NCI-H2081 (cell line): Measurements from ENCODE around the gene DHX40.
A peak's percentile ranks its signal among the peaks of the same experiment; 100 is the strongest.
"Not testable (repeated sequence)": the region's sequence is repeated elsewhere in the genome, so short reads cannot be mapped to it uniquely, and the experiment has no call there.

Source experiments
- DNase-seq, 2 experiments: peaks; one replicate each; lab custom pipeline; 2025; lab: John Stamatoyannopoulos, UW

Gene DHX40, protein sequence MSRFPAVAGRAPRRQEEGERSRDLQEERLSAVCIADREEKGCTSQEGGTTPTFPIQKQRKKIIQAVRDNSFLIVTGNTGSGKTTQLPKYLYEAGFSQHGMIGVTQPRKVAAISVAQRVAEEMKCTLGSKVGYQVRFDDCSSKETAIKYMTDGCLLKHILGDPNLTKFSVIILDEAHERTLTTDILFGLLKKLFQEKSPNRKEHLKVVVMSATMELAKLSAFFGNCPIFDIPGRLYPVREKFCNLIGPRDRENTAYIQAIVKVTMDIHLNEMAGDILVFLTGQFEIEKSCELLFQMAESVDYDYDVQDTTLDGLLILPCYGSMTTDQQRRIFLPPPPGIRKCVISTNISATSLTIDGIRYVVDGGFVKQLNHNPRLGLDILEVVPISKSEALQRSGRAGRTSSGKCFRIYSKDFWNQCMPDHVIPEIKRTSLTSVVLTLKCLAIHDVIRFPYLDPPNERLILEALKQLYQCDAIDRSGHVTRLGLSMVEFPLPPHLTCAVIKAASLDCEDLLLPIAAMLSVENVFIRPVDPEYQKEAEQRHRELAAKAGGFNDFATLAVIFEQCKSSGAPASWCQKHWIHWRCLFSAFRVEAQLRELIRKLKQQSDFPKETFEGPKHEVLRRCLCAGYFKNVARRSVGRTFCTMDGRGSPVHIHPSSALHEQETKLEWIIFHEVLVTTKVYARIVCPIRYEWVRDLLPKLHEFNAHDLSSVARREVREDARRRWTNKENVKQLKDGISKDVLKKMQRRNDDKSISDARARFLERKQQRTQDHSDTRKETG

DNA sequence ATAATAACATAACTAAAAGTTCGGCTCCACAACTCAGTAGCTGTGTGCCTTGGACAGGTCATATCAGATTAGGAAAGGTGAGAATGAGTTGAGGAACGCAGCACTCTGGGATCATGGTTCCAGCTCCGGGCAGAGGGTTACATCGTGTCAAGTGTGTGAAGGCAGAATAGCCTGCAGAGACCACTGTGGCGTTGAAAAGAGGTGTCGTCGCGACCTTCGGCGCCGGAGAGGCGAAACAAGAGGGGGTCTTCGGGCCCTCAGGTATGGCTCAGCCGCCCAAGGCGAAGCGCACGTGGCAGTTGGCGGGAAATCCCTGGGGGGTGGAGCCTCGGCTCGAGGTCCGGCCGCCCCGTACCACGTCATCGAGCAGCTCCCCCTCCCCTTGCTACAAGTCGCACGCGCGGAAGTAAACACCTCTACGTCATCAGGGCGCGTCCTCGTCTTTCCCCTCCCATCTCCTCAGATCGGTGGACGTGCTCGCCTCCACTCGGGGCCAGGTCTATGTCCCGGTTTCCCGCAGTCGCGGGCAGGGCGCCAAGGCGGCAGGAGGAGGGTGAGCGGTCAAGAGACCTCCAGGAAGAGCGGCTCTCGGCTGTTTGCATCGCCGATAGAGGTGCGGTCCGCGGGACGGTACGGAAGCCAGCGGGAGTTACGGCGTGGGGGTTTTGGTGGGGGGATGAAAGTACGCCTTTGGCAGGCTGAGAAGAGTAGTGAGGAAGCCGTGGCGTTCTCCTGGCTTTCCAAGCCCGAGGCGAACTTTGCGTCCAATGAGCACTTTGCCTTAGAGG, at the start of gene DHX40:
TSS of gene DHX40 (plus strand) at position 440 of the 788 bp plus-strand sequence. CDS start at position 502, 62 bp downstream.
- DNase-seq, result peak; percentile 95 to 97

DNA sequence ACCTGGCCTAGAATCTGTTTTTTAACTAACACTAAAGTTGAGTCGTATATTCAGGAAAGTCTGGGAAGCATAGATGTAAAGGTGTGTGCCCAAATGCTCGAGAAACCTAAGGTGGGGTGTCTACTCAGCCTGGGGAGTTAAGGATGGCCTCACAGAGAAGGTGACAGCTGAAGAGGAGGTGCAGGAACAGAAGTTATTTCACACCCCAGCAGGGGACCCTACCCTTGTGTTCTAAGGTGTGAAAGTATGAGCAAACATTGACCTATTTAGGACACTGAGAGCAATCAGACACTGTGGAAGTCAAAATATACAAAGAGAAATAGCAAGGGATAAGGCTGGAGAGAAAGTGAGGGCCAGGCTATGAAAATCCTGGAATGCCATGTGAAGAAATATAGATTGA, 49.0 kb upstream of the DHX40 start:
- DNase-seq, result no peak

DNA sequence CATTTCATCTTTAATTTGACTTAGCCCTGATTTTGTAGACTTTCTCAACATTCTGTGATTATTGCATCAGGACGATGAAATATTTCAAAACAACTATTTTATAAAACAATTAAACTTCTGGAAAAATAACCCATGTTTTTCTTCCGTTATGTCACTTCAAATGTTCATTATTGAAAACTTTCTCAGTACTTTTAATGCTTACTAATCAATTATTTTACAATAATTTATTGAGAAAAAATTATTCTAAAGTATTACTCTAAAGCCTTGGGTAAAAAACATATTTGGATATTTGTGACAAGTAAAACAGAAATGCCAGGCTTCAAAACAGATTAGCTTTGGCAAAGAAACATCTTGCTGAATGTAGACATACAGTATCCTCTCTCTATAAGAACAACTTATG, 46.3 kb upstream of the DHX40 start:
- DNase-seq, result no peak

DNA sequence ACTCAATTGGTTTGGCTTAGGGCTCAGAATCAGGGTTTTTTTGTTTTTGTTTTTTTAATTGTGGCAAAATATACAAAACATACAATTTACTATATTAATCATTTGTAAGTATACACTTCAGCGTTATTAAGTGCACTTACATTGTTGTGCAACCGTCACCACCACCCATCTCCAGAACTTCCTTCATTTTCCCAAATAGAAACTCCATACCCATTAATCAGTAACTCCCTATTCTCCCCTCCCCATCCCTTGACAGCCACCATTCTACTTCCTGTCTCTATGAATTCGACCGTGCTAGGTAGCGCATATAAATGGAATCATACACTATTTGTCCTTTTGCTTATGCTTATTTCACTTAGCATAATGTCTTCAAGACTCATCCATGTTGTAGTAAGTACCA, 45.2 kb upstream of the DHX40 start:
- DNase-seq, result no peak

DNA sequence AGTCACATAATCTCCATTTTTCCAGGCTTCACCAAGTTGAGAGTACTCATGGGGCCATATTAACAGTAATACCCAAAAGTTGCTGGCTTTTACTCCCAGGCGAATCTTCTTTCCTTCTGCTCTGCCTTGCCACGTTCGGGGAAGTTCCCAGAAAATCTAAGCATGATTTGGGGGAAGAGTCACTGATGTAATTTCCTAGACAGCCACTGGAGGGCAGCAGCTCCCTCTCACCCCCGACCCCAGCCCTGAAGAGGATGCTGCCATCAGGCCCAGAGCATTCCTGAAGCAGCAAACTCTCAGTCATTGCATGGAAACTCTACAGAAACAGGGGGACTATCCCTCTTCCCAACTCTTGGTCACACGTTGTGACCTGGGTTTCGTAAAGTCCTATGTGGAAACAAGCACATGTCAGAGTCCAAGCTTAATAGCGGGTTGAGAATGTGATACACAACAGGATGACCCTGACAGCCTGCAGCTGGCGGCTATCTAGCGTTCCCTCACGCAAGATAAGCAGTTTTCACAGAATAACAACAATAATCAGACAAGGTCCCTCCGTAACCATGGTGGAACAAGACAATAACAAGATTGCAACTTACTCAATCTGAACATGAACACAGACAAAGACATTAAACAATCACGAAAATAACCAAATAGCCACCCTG, 43.8 kb upstream of the DHX40 start:
- peak; percentile 67 to 70 for DNase-seq

DNA sequence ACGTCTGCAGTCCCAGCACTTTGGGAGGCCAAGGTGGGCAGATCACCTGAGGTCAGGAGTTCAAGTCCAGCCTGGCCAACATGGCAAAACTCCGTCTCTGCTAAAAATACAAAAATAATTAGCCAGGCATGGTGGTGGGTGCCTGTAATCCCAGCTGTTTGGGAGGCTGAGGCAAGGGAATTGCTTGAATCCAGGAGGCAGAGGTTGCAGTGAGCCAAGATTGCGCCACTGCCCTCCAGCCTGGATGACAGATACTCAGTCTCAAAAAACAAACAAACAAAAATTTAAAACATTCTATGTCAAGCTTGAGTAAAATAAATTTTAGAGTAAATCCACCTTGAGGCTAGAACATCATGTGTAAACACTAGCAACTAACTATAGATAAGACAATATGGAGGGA, 40.5 kb upstream of the DHX40 start:
- DNase-seq, result not testable (repeated sequence)

DNA sequence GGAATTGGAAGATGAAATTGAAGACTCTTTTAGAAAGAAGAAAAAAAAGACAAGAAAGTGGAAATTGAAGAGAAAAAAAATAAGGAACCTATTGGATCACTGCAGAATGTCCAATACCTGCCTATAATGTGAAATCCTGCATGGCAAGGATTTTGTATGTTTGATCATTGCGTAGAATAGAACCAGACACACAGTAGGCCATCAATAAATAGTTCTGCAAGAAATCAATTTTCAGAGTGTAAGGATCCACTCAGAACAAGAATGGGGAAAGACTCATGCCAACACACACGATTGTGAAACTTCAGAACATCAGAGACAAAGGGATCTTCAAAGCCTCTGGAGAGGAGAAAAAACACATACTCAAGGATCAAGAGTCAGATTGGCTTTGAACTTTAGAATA, 39.7 kb upstream of the DHX40 start:
- no peak for DNase-seq

DNA sequence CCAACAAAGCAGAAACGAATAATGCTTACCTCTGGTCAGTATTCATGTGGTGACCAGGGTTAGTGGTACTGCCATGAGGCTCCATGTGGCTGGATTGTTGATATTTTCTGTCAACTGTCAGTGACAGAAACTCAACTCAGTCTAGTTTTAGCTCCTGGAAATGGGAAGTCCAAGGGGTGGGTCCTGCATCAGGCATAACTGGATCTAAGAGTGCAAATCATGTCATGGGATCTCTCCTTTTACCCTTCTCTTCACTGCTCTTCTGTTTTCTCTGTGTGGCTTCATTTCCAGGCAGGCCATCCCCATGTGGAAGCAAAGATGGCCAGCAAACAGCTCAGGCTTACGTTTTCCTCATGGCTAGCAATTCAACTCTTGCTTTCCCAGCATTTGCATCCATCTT, 39.0 kb upstream of the DHX40 start:
- no peak for DNase-seq

DNA sequence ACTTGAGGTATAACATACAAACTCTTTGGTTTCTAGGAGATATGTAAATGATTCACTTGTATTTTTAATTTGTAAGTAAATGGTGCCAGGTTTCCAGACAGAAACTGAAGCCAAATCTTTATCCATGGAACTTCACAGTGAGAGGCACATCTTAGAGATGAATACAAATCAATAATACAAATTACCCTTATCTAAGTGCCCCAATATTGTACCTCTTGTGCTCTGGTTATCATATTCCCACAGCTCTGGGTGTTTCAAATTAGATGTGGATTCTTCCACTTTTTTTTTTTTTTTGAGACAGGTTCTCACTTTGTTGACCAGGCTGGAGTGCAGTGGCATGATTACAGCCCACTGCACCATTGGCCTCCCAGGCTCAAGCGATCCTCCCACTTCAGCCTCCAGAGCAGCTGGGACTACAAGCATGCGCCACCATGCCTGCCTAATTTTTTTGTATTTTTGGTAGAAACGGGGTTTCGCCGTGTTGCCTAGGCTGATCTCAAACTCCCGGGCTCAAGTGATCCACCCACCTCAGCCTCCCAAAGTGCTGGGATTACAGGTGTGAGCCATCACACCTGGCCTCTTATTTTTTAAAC, 38.0 kb upstream of the DHX40 start:
- no peak for DNase-seq

DNA sequence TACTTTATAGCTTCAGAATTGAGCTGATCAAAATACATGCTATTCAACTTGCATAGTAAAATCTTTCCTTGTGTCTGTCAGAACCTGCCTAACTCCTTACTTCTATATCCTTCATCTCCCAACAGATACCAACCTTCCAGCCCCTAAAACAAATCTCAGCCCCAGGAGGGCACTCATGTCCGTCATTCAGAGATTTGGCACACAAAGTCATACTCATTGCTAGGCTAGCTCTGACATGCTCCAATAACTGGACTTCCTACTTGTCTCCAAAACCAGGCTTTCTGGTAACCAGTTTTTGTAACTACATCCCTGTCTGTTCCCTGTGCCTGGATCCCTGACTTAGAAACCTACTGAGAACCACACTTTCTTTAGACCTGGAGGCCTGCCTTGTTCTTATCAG, 37.5 kb upstream of the DHX40 start:
- DNase-seq, result no peak

DNA sequence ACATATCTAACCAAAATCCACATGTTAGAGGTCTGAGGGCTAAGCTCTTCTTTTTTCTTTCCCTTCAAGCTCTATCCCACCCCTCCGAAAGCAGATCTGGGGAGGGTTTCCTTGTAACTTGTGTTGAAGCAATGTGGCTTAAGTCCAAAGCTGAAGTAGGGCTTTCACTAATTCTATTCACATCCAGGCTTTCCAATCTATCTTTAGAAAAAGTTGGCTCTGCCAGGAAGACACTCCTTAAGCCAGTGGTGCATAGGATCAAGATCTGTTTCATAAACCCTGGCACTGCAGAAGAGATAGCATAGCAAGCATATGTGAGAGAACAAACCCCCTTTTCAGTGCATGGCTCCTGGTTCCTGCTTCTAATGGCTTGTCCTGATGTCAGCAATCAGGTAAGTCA, 34.9 kb upstream of the DHX40 start:
- no peak for DNase-seq

DNA sequence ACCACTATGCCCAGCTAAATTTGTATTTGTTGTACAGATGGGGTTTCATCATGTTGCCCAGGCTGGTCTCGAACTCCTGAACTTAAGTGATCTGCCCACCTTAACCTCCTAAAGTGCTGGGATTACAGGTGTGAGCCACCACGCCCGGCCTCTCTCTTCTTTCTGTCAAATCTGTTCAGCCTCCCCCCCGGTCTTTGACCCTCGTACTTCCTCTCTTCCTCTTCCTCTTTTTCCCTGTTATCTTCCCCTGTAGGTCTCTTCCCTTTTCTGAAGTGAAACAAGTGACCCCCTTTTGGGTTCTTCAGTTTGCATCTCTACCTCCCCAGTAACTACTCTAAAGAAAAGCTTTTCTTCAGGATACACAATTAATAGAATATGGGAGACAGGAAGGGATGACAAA, 31.7 kb upstream of the DHX40 start:
- DNase-seq, result no peak

DNA sequence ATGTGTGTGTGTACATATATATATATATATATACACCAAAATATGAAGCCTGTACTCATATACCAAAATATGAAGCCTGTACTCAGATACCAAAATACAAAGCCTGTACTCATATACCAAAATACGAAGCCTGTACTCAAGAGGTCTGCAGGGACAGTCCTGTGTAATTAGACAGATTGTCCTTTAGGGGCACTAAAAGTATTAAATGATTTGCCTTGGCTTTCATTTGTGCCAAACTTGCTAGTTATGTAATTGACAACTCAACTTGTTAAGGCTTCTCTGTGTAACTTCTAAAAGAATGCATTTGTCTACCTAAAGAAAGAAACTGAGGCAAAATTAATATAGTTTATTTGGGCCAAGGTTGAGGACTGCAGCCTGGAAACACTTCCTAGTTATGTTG, 30.8 kb upstream of the DHX40 start:
- no peak for DNase-seq

DNA sequence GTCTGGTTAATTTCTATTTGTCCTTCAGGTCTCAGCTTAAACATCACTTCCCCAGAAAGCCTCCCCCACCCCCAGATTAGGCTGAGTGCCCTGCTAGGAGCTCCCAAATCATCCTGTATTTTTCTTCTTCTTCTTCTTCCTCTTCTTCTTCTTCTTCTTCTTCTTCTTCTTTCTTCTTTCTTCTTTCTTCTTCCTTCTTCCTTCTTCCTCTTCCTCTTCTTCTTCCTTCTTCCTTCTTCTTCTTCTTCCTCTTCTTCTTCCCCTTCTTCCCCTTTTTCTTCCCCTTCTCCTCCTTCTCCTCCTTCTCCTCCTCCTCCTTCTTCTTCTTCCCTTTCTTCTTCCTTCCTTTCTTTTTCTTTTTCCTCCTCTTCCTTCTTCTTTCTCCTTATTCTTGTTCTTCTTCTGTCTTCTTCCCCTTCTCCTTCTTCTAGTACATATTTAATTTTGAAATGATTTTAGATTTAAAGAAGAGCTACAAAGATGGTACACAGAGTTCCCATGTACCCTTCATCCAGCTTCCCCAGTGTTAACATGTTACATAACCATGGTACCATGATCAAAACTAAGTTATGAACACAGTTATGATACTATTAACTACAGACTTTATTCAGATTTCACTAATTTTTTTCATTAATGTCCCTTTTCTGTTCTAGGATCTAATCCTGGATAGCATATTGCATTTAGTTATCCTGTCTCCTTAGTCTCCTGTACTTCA, 27.1 kb upstream of the DHX40 start:
- DNase-seq, result no peak

DNA sequence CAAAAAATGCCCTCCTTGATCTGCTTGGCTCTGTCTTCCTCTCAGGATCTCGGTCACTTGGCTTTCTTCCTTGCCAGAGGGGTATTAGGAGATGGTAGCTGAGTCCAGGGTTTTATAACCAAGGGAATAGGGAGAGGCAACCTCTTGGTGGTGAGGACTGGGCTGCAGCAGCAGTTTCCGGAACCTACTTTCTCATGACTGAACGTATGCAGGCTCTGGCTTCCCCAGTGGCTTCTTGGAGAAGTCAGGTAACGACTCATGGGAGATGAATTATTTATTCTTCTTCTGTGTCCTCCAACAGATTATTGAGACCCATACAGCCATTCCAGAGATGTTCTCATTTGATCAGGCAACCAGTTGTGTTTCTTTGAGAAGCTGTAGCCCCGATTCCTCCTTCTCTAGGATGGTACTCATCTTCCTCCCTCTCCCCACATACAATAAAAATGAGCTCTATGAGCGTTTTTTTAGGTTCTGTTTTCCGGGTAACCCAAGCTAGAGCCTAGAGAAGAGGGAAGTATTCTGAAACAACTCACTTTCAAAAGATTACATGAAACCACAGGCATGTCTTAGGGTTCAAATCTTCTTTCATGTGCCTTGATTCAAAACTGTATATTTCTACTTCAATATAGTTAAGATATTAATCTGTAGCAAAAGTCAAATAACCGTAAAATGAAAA, 22.3 kb upstream of the DHX40 start:
- no peak for DNase-seq

DNA sequence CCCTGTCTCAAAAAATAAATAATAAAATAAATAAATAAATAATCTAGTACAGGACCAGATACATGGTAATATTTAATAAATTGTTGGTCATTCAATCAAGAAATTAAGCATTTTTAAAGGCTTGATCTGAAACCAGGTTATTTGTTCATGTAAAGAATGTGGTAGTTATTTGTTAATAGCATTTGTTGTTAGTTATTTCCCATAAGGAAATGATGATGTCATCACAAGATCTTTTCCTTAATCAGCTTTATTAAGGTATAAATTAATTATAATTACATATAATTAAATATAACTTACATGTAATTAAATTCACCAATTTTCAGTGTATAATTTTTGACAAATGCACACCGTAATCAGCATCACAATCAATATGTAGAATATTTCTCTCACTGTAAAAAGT, 19.5 kb upstream of the DHX40 start:
- DNase-seq, result no peak

DNA sequence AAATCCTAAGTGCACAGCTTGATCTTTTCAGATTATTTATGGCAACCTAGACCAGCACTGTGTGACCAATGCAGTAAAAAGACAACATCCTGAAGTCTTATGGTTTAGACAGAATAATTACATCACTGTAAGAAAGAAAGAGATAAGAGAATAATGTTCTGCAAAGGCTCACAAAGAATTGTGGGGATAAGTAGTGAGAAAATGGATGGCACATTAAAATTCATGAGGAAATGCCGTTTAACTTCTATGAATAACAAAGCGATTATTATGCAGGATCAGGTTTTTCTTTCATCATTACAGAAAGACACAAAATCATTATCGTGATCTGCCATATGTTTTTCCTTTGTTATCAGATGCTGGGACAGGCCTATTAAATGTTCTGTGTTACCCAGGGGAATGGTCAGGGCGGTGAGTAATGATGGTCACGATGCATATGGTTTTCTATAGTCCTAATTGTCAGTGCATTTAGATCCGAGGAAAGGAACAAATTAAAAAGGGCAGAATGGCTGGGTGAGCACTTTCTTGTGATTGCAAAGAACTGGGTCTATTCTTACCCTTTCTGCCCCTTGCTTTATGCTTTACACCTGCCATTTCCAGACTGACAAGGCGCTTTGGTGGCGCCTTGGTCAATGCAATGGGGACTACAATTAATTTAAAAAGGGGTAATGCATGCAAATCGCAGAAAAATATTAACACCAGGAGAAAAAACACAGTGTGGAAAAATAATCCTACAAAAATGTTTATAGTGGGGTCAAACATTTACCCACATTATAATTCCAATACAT, 18.1 kb upstream of the DHX40 start:
- peak; percentile 8 to 40 for DNase-seq

DNA sequence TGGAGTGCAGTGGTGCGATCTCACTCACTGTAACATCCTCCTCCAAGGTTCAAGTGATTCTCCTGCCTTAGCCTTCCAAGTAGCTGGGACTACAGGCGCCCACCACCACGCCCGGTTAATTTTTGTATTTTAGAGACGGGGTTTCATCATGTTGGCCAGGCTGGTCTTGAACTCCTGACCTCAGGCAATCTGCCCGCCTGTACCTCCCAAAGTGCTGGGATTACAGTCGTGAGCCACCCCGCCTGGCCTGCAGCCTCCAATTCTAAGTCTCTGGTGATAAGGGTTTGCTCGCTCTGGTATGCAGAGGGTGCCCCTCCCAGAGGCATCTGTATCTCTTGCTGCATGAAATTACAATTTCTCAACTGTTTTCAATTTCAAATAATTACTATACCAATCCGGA, 16.4 kb upstream of the DHX40 start:
- not testable (repeated sequence) for DNase-seq

DNA sequence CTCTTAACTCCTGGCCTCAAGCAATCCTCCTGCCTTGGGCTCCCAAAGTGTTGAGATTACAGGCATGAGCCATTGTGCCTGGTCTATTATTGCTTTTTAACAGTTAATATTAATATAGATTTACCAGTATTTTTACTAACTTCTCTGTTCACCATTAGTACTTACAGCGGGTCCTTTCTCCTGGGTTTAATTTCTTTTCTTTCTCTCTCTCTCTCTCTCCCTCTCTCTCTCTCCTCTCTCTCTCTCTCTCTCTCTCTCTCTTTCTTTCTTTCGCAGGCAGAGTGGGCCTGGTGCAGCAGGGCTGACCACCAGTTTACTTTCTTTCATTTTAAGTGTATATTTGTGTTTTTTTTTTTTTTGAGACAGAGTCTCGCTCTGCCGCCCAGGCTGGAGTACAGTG, 14.7 kb upstream of the DHX40 start:
- no peak for DNase-seq

DNA sequence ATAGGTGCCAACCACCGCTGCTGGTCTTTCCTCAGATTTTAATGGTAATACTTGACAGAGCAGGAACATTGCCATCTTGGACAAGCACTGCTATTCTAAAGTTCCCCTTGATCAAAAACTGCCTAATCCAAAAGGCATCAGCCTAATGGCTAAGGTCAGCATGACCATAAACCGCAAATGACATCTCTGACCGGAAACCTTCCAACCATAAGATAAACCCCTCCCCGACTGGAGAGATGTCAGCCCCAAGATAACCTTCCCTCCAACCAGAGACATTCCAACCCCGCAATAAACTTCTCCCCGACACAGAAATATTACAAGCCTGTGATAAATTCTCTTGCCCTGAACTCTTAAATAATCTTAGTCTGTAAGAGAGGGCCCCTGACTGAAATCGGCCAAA, 7.4 kb upstream of the DHX40 start:
- no peak for DNase-seq
